ENCODE measurements around the gene CEBPE. TPM values are rescaled to one million over a fixed set of nuclear protein-coding genes. Genes with fewer than 3 reads are reported as not detected.

The CEBPE gene
- total and polyA plus RNA-seq, 4 donors = 0.08 to 4.4 (median 0.16) TPM; not detected in 1

DNA sequence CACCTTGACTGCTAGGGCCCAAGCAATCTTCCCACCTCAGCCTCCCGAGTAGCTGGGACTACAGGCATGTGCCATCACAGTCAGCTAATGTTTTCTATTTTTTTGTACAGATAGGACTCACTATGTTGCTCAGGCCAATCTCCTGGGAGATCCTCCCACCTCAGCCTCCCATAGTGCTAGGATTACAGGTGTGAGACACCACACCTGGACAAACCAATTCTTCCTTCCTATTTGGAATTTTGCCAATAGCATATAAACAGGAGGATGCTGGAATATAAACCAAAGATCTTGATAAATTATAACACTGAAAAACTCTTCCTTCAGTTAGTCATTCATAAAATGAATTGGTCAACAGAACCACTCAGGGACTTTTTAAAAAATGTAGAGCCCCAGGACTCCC lies 32.5 kb downstream of the CEBPE start:
- 100% methylated on average over 1 of the region's 1 CpG for whole genome bisulfite sequencing
- no peaks in the 10 kb centered on the region for H3K27me3 ChIP-seq (ENCODE audit: control insufficient read depth in 4 of 4, insufficient read depth in 4 of 4, low read length in 3 of 4)
- DNase-seq (ENCODE audit: low spot score) = no peak
- no peak overlapping the region for H3K27ac ChIP-seq (ENCODE audit: low read depth in 1 of 2, low read length in 2 of 2)
- H3K4me3 ChIP-seq (ENCODE audit: low read depth in 1 of 3, low read length in 3 of 3) = no peak overlapping the region
- no peak overlapping the region for H3K9ac ChIP-seq (ENCODE audit: low read depth in 1 of 2, low read length in 2 of 2)
- H3K36me3 ChIP-seq (ENCODE audit: control insufficient read depth in 4 of 4, insufficient read depth in 3 of 4, low read depth in 1 of 4, low read length in 3 of 4) = peaks cover 18 to 68% (median 44%) of the 10 kb centered on the region in 4 donors
- H3K4me1 ChIP-seq (ENCODE audit: control insufficient read depth in 4 of 4, insufficient read depth in 4 of 4, low read length in 3 of 4) = no peaks in the 10 kb centered on the region
- TF ChIP-seq FOXA1 (IDR thresholded peaks at IDR 0.05) (no peak), RXRA (IDR thresholded peaks at IDR 0.05) (no peak), FOXA2 (IDR thresholded peaks at IDR 0.05) (no peak), ATF3 (IDR thresholded peaks at IDR 0.05) (no peak), RAD21 (IDR thresholded peaks at IDR 0.05) (no peak), MAX (IDR thresholded peaks at IDR 0.05) (no peak), SP1 (IDR thresholded peaks at IDR 0.05) (no peak), JUND (IDR thresholded peaks at IDR 0.05) (no peak), EGR1 (IDR thresholded peaks at IDR 0.05; ENCODE audit: low read depth in 2 of 2) (no peak)
- TF ChIP-seq, protein P1, sequence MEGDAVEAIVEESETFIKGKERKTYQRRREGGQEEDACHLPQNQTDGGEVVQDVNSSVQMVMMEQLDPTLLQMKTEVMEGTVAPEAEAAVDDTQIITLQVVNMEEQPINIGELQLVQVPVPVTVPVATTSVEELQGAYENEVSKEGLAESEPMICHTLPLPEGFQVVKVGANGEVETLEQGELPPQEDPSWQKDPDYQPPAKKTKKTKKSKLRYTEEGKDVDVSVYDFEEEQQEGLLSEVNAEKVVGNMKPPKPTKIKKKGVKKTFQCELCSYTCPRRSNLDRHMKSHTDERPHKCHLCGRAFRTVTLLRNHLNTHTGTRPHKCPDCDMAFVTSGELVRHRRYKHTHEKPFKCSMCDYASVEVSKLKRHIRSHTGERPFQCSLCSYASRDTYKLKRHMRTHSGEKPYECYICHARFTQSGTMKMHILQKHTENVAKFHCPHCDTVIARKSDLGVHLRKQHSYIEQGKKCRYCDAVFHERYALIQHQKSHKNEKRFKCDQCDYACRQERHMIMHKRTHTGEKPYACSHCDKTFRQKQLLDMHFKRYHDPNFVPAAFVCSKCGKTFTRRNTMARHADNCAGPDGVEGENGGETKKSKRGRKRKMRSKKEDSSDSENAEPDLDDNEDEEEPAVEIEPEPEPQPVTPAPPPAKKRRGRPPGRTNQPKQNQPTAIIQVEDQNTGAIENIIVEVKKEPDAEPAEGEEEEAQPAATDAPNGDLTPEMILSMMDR (IDR thresholded peaks at IDR 0.05; ENCODE audit: low read depth, low read length, missing input control) = no peak
- H3K9me3 ChIP-seq (ENCODE audit: control insufficient read depth in 4 of 4, low read length in 3 of 4) = no peaks in the 10 kb centered on the region

DNA sequence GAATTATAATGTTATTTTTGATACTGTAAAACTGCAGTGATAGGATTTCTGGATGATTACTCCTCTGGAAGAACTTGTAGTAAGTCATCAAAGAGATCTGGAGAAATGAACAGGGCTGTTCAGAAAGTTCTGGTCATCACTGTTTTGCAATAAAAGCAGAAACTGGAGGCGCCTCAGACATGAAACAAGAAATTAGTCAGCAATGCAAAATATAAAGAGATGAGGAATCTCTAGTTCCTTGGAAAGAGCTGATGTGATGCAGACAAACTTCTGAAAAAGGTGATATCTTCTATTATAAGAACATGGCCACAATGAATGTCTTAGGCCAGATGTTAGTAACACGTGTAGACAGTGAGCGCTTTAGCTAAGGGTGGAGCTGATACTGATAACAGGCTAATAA lies 33.6 kb downstream of the CEBPE start:
- no peak overlapping the region for H3K9ac ChIP-seq (ENCODE audit: low read depth in 1 of 2, low read length in 2 of 2)
- no peak overlapping the region for H3K4me3 ChIP-seq (ENCODE audit: low read depth in 1 of 3, low read length in 3 of 3)
- no peak overlapping the region for H3K27ac ChIP-seq (ENCODE audit: low read depth in 1 of 2, low read length in 2 of 2)
- no peak for DNase-seq (ENCODE audit: low spot score)
- H3K36me3 ChIP-seq (ENCODE audit: control insufficient read depth in 4 of 4, insufficient read depth in 3 of 4, low read depth in 1 of 4, low read length in 3 of 4) = peaks cover 15 to 77% (median 54%) of the 10 kb centered on the region in 4 donors
- H3K9me3 ChIP-seq (ENCODE audit: control insufficient read depth in 4 of 4, low read length in 3 of 4) = no peaks in the 10 kb centered on the region
- H3K27me3 ChIP-seq (ENCODE audit: control insufficient read depth in 4 of 4, insufficient read depth in 4 of 4, low read length in 3 of 4) = no peaks in the 10 kb centered on the region
- H3K4me1 ChIP-seq (ENCODE audit: control insufficient read depth in 4 of 4, insufficient read depth in 4 of 4, low read length in 3 of 4) = no peaks in the 10 kb centered on the region
- no peak for TF ChIP-seq RXRA (IDR thresholded peaks at IDR 0.05)
- TF ChIP-seq MAX (IDR thresholded peaks at IDR 0.05) = no peak
- TF ChIP-seq YY1 (IDR thresholded peaks at IDR 0.05) = no peak
- TF ChIP-seq HNF4A (conservative IDR thresholded peaks at IDR 0.05) = no peak
- no peak for TF ChIP-seq FOXA2 (IDR thresholded peaks at IDR 0.05)
- TF ChIP-seq ATF3 (IDR thresholded peaks at IDR 0.05) = no peak
- TF ChIP-seq REST (IDR thresholded peaks at IDR 0.05) = no peak
- TF ChIP-seq, protein P2, sequence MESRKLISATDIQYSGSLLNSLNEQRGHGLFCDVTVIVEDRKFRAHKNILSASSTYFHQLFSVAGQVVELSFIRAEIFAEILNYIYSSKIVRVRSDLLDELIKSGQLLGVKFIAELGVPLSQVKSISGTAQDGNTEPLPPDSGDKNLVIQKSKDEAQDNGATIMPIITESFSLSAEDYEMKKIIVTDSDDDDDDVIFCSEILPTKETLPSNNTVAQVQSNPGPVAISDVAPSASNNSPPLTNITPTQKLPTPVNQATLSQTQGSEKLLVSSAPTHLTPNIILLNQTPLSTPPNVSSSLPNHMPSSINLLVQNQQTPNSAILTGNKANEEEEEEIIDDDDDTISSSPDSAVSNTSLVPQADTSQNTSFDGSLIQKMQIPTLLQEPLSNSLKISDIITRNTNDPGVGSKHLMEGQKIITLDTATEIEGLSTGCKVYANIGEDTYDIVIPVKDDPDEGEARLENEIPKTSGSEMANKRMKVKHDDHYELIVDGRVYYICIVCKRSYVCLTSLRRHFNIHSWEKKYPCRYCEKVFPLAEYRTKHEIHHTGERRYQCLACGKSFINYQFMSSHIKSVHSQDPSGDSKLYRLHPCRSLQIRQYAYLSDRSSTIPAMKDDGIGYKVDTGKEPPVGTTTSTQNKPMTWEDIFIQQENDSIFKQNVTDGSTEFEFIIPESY (IDR thresholded peaks at IDR 0.05) = no peak
- TF ChIP-seq FOXA1 (IDR thresholded peaks at IDR 0.05) = no peak
- no peak for TF ChIP-seq NR2F2 (IDR thresholded peaks at IDR 0.05)
- TF ChIP-seq SP1 (IDR thresholded peaks at IDR 0.05) = no peak
- no peak for TF ChIP-seq EGR1 (IDR thresholded peaks at IDR 0.05; ENCODE audit: low read depth in 2 of 2)
- TF ChIP-seq HNF4G (IDR thresholded peaks at IDR 0.05) = no peak
- TF ChIP-seq, protein P1 (IDR thresholded peaks at IDR 0.05; ENCODE audit: low read depth, low read length, missing input control) = no peak
- TF ChIP-seq RAD21 (IDR thresholded peaks at IDR 0.05) = no peak
- TF ChIP-seq TAF1 (conservative IDR thresholded peaks at IDR 0.05) = no peak
- no peak for TF ChIP-seq GABPA (IDR thresholded peaks at IDR 0.05 in 1 of 2, conservative IDR thresholded peaks at IDR 0.05 in 1 of 2)
- 86% methylated on average over 3 of the region's 3 CpGs for WGBS
